GM21737 (cell line): ENCODE measurements around the gene SBNO2.
"Not testable (repeated sequence)": the region's sequence is repeated elsewhere in the genome, so short reads cannot be mapped to it uniquely, and the experiment has no call there.

Experiments used
- ATAC-seq: cut with Tn5 transposase; IDR thresholded peaks from one replicate; pipeline ENCODE4 v1.9.1; 2021; ENCODE audit warnings: mild to moderate bottlenecking, moderate library complexity; ENCODE audit not compliant: unreplicated experiment

Gene SBNO2

GRCh38 chr19:1173845-1174809 is at the start of gene SBNO2:
Gene SBNO2 (minus strand): TSS chr19:1174268. CDS start chr19:1154276, 19,992 bp downstream.
- no peak for ATAC-seq

- no peak for ATAC-seq
These were observed 49.2 kb upstream of the SBNO2 start for GRCh38 chr19:1223018-1223855.

DNA sequence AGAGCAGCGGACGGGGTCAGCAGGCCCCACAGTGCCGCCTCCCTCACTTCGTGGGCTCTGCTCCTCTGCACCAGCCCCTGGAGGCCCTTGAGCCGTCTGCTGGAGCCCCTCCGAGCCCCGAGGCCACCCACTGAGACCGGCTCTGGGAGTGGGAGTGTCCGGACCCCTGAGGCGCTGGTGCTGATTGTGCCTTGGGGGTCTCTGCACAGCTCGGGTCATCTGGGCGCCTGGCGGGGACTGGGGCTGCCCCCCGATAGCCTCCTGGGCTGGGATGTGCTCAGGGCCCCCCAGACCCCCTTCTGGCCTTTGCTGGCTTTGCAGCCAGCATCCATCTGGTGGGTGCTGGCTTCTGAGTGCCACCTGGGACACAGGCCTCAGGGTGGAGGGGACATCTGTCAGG is 48.3 kb upstream of the SBNO2 start:
- ATAC-seq: no peak

DNA sequence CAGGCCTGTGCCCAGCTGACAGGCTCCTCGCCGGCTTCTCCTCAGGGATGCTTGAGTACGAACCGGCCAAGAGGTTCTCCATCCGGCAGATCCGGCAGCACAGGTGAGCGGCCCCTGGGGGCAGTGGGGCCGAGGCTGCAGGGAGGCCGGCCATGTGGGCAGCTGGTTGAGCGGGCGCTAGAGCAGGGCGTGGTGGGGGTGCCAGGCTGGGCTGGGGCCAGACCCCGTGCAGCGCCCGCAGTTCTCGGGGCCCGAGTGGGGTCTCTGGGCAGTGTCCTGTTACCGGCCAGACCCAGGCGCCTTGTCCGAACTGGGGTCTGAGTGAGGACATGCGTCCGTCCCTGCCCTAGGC is 47.8 kb upstream of the SBNO2 start:
- ATAC-seq: no peak

- no peak for ATAC-seq
These were observed 47.2 kb upstream of the SBNO2 start for GRCh38 chr19:1220976-1221903.

DNA sequence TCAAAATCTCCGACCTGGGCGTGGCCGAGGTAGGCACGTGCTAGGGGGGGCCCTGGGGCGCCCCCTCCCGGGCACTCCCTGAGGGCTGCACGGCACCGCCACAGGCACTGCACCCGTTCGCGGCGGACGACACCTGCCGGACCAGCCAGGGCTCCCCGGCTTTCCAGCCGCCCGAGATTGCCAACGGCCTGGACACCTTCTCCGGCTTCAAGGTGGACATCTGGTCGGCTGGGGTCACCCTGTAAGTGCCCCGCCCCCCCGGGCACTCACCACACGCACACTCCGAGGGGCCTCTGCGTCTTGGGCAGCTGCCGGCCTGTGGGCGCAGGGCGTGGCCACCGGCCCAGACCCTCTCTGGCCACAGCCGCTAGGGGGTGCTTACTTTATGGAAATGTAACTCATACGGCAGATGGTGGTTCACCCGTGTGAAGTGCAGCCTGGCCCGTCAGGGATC is 46.4 kb upstream of the SBNO2 start:
- ATAC-seq: no peak

GRCh38 chr19:1219786-1220476 is 45.9 kb upstream of the SBNO2 start:
- ATAC-seq: no peak

DNA sequence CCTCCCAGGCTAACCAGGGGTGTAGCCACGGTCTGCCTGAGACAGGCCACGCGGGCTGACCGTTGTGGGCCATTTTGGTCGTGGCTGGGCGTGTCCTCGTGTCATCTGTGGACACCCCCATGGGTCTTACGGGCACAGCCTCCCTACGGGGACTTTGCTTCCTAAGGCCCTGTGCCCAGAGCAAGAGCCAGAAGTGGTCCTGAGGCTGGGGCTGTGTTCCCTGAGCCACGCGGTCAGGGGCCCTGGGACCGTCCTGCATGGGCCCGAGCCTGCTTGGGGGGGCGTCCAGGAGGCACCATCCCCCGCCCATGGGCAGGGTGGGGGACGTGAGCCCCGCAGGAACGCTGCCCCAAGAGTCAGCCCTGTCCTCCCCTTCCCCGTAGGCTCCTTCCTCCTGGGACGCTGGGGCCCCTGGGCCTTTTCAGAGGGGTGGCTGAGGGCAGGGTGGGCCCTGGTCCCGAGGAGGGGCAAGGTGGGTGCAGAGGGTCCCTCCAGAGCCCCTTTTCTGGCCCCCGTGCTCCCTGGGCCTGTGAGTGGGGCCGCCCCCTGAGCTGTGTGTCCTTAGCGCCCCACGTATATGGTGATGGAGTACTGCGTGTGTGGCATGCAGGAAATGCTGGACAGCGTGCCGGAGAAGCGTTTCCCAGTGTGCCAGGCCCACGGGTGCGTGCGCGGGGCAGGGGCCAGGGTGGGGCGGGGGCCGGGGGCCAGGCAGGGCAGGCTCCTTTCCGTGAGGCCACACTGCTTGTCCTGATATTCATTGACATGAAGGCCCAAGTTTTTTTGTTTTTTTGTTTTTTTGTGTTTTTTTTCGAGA is 44.9 kb upstream of the SBNO2 start:
- no peak for ATAC-seq

- no peak for ATAC-seq
These were observed 43.3 kb upstream of the SBNO2 start for GRCh38 chr19:1217366-1217765.

GRCh38 chr19:1216756-1217155 is 42.7 kb upstream of the SBNO2 start:
- ATAC-seq: no peak

DNA sequence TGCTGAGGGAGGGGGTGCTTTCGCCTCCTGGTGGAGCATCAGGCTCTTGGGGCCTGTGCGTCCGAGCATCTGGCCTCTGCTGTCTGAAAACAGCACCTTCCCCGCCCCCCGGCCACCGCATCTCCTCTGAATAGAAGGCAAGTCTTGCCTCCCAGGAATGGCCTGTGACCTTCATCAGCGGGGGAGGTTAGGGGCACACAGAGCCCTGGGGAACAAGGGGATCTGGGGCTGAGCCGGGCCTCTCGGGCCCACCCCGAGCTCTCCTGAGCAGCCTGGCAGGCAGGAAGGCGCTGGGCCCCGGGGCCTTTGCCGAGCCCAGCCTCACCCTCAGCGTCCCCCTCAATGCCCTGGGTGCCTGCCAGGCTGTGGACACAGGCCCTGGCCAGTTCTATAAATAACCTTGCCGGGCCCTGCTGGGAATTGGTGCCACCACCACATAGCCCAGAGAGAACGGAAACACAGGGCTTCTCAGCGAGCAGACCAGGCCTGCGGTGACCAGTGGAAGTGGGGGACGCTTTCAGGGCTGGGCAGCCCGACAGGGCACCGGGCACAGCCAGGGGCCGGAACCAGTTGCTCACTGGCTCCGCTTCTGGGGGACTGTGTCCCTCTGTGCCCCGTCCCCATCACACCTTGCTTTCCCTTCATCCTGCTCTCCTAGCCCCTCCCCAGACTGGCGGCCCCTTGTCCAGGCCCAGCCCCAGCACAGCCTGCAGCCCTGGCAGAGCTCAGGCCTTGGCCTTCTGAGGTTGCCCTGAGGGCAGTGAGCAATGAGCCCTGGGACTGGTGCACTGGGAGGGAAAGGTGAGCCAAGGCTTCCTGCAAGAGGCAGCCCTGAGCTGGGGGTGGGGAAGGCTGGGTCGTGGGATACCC is 41.0 kb upstream of the SBNO2 start:
- ATAC-seq: no peak

DNA sequence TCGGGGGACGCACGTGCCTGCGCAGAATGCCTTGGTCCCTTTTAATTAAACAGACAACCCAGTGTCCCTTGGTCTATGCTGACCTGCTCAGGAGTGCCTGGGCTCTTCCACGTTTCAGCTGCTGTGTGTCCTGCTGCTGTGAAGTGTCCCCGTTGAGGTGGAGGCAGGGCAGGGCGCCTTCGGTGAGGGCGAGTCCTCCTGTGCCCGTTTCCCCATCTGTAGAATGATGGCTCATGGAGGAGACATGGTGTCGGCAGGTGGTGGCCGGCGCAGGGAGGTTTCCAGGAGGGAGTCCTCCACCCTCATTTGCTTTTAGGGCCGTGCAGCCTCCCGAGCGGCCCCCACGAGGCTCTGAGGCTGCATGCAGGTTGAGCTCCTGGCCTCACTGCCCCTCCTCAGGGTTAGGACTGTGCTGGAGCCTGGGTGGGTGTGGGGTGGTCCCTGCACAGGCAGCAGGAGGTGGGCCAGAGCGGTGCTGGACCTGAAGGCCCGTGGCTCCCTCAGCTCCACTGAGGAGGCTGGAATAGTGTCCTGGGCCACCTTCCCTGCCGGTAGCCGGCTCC is 40.3 kb upstream of the SBNO2 start:
- ATAC-seq: no peak

- no peak for ATAC-seq
These were observed 39.6 kb upstream of the SBNO2 start for GRCh38 chr19:1213391-1214286.

- no peak for ATAC-seq
These were observed 37.6 kb upstream of the SBNO2 start for GRCh38 chr19:1211494-1212234.

GRCh38 chr19:1210227-1210538 is 36.1 kb upstream of the SBNO2 start:
- ATAC-seq: no peak

DNA sequence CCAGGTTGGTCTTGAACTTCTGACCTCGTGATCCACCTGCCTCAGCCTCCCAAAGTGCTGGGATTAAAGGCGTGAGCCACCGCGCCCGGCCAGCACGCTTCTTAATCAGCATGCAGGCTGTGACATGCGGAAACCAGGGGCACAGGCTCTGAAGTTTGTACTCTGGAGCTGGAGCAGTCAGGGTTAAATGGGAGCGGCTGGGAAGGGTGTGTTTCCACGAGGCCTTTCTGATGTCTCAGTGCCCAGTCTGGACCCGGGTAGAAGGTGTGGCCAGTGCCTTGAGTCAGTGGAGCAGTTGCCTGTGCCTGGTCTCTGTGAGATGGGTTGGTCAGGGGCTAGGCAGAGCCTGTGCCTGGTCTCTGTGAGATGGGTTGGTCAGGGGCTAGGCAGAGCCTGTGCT is 34.8 kb upstream of the SBNO2 start:
- ATAC-seq: not testable (repeated sequence)
